A204.1 (cell line): ENCODE measurements around the gene ANKRD6.

Experiments
- FAIRE-seq: peaks from 2 replicates; lab custom pipeline; 2012; peaks lifted over from hg19 to GRCh38; lab: Jason Lieb, UNC

Gene ANKRD6

DNA sequence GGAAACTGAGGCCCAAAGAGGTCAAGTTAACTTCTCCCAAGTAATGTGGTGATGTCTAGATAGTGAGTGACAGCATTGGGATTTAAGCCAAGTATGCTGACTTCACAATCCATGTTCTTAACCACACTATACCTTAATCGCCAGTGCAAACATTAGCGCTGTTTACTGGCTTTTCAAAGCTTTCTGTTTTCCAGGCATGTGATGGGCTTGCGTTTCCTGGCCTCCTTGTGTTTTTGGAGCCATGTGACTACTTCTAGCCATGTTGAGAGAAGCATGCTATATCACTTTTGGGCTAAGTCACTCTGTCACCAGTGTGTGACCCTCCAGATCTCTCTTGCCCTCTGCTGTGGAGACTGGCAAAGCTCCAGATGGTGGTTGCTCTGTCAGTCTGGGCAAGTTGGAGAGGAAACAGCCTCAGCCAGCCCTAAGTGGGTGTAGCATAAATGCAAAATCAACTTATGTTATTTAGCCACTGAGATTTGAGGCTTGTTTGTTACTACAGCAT is 76.9 kb downstream of the ANKRD6 start:
- no peak for FAIRE-seq

DNA sequence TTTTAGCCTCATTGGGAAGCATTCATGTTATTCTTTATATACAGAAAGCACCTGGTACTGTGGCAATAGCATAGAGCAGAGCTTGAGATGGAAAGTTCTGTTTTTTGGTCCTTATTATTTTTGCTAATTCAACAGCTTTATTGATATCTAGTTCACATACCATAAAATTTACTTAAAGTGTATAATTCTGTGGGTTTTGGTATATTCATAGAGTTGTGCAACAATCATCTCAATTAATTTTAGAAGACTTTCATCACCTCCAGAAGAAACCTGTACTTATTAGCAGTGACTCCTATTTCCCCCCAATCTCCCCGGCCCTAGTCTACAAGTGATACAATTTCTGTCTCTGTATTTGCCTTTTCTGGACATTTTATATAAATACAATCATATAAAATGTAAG is 77.4 kb downstream of the ANKRD6 start:
- FAIRE-seq = no peak

DNA sequence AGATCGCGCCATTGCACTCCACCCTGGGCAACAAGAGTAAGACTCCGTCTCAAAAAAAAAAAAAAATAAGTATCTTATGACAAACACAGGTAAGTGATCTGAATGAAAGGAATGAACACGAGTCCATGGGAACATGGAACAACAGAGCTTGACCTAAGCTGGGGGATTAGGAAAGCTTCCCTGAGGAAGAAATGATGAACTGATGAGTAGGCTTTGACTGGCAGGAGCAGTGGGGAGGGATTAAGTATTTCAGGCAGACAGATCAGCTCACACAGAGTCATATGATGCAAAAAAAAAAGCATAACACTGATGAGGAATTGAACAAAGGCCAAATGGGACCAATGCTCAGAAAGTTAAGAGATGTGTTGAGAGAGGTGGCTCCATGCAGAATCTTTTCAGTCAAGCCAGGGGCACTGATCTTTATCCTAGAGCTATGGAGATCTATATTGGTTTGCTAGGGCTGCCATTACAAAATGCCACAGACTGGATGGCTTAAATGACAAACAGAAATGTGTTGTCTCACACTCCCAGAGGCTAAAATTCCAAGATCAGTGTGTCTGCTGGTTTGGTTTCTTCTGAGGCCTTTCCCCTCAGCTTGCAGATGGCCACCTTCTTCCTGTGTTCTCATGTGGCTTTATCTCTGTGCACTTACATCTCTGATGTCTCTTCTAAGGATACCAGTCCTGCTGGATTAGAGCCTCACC is 85.6 kb downstream of the ANKRD6 start:
- FAIRE-seq = no peak

DNA sequence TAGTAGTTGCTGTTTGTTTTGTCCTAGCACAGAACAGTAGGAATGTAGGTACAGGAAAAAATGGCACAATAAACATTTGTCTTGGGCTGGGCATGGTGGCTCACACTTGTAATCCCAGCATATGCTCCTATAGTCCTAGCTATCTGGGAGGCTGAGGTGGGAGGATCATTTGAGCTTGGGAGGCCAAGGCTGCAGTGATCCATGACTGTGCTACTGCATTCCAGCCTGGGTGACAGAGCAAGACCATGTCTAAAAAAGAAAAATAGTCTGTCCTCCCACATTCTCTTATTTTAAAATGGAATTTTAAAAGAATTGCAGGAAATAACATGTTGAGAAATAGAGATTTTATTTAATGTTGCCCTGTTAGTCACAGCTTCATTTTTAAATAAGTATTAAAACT is 87.8 kb downstream of the ANKRD6 start:
- no peak for FAIRE-seq

DNA sequence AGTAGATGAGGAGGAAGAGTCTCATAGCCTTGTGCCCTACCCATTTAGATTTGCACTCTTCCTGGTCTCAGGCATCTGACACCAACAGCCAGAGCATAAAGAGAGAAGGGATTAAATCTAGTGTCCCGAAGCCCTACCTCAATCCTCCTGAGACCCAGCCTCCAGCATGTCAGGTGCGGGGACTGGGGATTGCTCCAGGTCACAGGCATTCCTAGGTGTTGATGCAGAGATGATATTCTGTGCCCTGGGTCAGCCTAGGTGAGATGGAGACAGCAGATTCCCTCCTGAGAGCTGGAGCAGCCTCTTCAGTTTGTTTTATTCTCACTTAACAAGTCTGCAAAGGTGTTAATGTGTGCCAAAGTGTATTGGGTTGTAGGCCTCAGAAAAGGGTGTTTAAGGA is 89.8 kb downstream of the ANKRD6 start:
- FAIRE-seq = no peak

DNA sequence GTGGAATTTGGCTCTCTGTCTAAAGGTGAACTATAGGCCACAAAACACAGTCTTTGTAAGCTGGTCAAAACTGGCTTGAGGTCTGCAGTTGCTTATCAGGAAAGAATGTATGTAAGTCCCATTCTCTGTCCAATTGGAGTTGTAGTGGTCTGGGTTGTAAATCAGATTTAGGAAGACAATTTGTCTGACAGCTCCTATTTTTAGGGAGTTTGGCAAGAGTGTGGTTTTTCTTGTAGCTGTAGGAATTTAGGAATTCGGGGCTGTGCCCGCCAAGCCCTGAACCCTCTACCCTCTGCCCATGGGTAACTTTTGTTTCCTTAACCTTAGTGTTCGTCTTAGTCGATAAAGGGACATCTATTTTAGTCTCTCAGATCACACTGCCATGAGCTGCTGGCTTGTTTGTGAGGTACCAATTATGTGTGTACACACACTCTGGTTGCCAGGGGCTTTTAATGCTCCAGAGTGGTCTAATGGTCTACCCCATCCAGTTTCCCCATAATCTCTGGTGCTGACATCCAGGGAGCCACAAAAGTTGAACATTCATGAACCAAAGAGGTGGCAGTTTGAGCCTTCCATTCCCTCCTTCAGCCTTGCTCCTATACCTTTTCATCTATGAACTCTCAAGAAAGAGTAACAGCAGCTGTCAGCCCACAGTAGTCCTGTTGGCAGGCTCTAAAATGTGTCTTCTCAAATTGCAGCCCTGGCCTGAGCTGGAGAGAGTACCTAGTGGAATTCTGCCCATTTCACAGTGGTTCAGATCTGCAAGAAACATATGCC is 93.0 kb downstream of the ANKRD6 start:
- FAIRE-seq = no peak

DNA sequence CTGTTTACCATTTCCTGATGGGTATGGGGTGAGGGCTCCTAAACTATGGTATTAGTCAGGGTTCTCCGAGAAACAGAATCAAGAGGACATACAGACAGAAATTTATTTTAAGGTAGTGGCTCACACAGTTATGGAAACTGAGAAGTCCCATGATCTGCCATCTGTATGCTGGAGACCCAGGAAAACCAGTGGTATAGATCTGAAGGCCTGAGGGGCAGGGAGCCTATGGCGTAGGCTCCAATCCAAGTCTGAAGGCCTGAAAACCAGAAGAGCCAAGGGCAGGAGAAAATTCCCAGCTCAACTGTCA is 93.6 kb downstream of the ANKRD6 start:
- FAIRE-seq = no peak

DNA sequence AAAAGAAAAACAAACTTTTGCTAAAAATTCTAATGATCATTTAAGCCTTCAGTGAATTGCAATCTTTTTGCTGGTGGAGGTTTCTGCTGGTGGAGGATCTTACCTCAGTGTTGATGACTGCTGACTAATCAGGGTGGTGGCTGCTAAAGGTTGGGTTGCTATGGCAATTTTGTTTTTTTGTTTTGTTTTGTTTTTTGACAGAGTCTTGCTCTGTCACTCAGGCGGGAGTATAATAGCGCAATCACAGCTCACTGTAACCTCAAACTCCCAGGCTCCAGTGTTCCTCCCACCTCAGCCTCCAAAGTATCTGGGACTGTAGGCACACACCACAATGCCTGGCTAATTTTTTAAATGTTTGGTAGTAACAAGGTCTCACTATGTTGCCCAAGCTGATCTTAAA is 94.7 kb downstream of the ANKRD6 start:
- no peak for FAIRE-seq

DNA sequence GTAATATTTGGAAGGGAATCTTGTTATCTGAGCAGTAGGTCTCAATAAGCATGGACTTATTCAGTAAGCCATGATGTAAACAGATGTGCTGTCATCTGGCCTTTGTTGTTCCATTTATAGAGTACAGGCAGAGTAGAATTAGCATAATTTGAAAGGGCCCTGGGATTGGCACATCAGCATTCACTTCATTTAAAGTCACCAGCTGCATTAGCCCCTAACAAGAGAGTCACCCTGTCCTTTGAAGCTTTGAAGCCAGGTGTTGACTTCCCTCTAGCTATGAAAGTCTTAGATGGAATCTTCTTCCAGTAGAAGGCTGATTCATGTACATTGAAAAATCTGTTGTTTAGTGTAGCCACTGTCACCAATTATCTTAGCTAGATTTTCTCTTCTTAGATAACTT is 95.9 kb downstream of the ANKRD6 start:
- FAIRE-seq = no peak

DNA sequence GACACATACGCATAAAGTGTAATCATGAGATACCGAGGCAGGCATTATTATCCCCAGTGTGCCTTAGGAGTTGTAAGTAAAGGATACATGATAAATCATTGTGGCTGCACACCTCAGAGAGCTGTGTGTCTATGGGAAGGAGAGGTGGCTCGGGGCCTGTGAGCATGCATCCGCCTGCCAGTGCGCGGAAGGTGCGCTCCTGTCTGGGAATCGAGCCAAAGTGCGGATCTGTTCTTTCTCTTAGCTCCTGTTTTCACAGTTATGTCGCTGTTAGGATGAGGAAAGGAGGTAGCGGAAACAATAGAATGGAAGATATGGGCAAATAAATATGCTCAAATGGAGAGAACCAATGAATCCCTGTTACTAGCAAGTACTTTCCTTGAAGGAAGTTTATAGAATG is 98.0 kb downstream of the ANKRD6 start:
- no peak for FAIRE-seq

DNA sequence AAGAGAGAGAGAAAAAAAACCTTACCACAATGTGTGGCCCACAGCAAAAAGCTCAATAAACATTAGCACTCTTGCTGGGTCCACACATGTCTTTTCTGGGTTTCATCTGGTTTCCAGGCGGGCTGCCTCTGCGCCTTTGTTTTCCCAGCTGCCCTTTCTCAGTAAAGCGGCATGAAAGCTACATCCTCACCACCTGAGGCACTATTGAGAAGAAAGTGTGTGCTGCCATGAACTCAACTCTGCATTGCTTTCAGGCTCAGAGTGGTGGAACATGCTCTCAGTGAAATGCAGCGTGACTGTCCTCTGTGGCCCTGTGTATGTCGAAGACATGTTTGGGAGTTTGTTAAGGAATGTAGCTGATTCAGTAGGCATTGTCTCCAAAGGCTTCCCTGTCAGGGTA is 103.3 kb downstream of the ANKRD6 start:
- no peak for FAIRE-seq

DNA sequence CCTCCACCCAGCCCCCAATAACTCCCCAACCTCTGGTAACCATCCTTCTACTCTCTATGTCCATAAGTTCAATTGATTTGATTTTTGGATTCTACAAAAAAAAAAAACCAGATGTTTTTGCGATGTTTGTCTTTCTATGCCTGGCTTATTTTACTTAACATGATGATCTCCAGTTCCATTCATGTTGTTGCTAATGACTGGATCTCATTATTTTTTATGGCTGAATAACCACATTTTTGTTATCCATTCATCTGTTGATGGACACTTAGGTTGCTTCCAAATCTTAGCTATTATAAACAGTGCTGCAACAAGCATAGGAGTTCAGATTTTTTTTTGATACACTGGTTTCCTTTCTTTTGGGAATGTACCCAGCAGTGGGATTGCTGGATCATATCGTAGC is 106.8 kb downstream of the ANKRD6 start:
- no peak for FAIRE-seq

DNA sequence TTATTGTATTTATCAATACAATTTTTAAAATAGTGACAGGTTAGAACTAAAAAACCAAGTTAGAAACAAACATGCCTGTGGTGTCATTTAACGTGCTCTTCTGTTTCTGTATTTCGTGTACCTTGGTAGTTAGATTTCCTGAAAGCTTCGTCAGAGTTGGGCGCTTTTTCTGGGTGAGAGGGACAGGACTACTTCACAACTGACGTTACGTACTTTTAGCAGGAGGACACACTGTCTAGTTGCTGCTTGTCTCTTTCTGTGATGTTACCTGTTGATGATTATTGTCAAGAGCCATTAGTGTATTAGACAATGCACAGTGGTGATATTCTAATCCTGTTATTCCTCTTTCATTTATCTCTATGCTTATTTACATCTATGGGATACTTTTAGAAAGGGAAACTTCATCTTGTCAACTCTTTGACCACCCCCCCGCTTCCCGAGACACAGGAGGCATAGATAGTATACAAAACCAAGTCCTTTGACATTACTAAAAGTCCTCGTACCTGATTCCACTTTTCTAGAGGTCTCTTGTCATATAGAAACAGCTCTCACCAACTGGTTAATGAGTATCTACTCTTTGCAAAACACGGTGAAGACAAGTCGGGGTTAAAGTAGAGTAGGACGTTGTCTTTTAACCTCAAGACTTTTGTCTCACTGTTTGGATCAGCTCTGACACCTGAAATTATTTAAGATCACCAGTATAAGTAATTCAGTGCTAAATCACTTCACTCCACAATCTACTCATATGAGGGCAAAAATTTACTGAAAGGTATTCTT is 109.3 kb downstream of the ANKRD6 start:
- no peak for FAIRE-seq

DNA sequence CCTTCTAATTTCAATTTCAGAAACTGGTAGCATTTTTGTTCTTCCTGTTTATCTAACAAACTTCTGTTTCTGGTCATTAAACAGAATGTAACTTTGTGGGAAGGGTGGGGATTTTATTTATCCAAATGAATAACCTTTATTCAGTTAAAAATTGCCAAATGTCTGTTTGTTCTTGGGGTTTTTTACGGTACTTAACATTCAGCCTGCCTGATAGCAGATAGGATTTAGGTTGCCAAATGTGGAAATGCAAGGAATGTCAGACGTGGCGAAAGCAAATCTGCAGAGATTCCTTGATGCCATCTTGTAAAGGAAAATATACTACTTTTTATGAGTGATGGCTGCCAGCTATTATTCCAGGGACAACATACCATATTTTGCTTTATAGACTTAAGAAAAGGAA is 109.9 kb downstream of the ANKRD6 start:
- no peak for FAIRE-seq

DNA sequence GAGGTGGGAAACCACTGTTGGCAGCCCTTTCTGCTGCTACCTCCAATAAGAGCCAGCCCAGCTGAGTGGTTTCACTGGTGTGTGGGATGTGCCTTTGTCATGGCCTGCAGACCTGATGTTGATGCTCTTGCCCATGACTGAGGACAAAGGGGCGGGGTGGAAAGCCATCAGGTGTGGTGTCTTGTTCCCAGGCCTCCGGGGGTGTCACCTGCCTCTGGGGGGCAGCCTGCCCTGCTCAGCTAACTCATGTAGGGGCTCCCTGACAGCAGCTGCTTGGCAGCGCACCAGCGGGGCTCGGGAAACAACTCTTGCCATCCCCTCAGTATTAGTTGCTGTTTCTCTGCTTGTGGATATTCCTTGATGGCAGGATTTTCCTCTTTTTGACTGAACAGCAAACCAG is 114.3 kb downstream of the ANKRD6 start:
- FAIRE-seq = no peak

DNA sequence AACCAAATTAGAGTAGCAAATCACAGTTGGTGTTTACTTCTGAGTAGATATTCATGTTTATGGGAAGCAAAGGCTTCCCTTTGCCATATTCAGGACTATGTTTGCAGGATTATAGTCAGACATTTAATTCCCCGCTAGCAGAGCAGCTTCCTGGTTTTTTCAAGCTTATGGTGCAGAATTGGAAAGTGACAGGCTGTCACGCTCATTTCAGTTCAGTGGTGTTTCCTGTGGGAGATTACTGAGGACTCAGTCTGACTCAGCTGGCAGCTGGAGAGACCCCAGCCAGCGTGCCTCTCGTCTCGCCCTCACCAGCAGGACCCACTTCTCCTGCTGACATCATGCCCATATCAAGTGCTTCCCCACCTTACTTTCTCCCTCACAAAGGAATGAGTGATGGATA is 120.5 kb downstream of the ANKRD6 start:
- FAIRE-seq = no peak

DNA sequence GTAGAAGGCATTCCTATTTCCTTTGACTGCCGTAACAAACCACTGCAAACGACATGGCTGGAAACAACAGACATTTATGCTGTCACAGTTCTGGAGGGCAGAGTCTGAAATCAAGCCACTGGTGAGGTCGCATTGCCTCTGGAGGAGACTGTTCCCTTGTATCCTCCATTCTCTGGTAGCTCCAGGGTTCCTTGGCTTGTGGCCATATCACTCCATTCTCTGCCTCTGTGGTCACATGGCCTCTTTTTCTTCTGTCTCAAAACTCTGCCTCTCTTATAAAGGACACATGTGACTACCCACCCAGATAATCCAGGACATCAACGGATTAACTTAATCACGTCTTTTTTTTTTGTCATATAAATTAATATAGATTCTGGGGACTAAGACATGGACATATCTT is 121.2 kb downstream of the ANKRD6 start:
- FAIRE-seq = no peak

DNA sequence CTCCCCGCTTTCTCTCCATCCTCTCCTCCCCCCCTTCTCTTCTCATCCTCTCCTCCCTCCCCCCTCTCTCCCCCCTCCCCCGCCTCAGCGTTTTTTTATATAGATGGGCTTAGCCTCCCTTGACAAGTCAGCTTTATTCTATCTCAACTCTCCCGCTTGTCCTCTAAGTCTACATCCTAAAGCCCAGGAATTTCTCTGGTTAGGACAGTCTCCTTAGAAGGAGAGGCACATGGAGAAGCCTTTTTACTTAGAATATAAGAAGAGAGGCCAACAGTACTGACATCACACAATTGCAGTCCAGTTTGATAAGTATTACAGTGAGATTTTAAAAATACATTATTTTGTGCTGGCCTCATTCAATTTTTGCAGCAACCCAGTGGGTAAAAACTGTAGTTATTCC is 122.1 kb downstream of the ANKRD6 start:
- no peak for FAIRE-seq

DNA sequence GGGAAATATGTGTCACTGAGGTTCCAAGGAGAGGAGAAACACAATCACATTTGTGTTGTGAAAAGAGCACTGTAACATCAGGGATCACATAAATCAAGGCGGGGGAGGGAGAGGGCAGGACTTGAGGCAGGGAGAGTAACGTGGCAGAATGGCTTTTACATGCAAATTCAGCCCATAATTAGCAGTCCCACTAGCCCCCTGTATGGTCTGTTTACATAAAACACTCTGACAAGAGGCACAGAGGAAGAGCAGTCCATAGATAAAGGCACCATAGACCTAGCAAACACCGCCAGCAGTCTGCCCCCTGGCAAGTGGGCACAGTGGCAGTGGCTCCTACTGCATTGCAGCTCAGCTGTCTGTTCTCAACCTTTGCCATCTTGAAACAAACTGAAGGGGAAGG is 122.9 kb downstream of the ANKRD6 start:
- no peak for FAIRE-seq

DNA sequence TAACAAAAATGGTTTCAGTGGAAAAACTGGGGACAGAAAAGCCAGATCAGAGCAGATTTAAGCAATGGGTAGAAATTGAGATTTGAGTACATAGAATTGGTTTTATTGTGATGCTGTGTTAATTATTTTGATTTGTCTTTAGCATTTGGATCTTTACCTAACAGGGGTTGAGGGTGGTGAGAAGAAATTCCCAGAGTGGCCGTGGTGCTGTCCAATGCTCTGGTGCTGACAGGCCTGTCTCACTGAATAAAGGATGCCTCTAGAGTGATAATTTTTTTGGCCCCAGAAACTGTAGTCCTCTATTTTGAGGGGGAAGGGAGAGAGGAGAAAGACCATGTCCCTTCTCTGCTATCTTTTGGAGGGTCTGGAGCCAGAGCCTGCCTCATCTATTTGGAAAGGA is 126.5 kb downstream of the ANKRD6 start:
- no peak for FAIRE-seq

DNA sequence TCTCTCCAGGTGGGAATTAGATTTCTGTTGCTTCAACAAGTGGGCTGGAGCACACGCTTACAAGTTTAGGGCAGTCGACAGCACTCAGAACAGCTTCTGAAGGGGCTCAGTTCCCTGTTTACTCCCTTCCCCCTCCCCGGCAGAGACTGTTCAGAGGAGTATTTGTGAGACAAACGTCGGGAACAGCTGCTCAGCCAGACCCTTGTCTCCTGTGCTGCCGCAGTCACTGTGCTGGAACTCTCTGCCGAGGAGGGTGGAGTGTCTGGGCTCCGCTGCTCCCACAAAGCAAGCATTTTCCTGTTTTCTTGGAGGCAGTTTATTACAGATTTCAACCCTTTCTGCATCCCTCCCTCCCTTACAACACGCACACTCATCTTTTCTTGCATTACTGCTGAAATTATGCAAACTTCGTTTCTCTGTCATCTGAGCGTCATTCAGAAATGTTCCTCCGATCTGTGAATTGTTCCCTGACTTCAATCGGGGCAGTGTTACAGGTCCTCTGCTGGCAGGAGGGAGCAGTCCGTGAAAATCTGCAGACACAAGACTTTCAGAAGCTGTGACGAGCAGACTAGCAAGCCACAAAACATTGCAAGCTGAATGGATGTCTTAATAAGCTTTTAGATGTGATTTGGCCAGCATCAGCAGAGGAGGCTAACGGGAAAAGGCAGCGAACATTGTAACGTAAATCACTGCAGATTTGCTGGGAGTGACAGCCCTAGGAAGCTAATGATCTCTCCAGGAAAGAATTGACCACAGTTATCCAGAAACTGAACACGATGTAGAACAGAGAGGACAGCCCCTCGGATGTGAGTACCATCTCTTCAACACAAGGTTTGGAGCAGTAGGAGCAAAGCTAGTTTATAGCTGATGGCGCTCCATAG is 129.4 kb downstream of the ANKRD6 start:
- no peak for FAIRE-seq

DNA sequence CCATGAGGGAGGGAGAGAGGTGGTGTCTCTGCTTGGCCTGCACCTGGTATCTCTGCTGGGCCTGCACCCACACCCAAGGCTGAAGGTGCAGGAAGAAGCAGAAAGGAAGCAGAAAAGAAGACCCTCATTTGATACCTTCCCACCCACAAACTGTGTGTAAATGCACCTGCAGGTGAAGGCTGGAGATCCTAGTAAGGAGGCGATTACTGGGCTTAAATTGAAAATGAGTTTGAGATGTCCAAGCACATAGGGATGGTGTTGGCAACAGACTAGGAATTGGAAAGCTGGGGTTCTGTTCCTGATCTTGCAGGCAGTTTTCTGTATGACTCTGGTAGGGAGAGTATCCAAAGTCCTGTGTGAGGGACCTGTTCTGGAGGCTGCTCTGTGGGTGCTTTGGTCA is 130.9 kb downstream of the ANKRD6 start:
- FAIRE-seq = no peak
